Stimulated activated naive CD8-positive, alpha-beta T cell treated with anti-CD3 and anti-CD28 coated beads, Interleukin-15, amount 100 ng/mL, for 72 hours (primary cell): ENCODE measurements around the gene GCNA.

ENCODE experiments used
- ATAC-seq: fragments of 150-1000 bp; cut with Tn5 transposase; 2 replicates; pipeline ENCODE4 v1.10.0; 2021; ENCODE audit warnings: mild to moderate bottlenecking, moderate library complexity
- DNase-seq, 2 donors: peaks; one replicate each; pipeline ENCODE4 v3.0.0; 2021 to 2022
- H3K27ac Mint-ChIP-seq, 2 donors: one replicate each; pipeline ENCODE4 v1.8.0; 2022; ENCODE audit warnings: mild to moderate bottlenecking in 2 of 2, mixed read lengths in 2 of 2, moderate library complexity in 2 of 2
- H3K27me3 Mint-ChIP-seq: one replicate; pipeline ENCODE4 v1.8.0; 2022; ENCODE audit warnings: mixed read lengths
- H3K4me1 Mint-ChIP-seq: one replicate; pipeline ENCODE4 v1.8.0; 2022; ENCODE audit warnings: mild to moderate bottlenecking, mixed read lengths
- H3K4me3 Mint-ChIP-seq, 2 donors: one replicate each; pipeline ENCODE4 v1.8.0; 2022; ENCODE audit warnings: mild to moderate bottlenecking in 2 of 2, mixed read lengths in 2 of 2, moderate library complexity in 1 of 2
- H3K9me3 Mint-ChIP-seq, 2 donors: one replicate each; pipeline ENCODE4 v1.8.0; 2022; ENCODE audit warnings: mixed read lengths in 2 of 2

Gene GCNA, protein sequence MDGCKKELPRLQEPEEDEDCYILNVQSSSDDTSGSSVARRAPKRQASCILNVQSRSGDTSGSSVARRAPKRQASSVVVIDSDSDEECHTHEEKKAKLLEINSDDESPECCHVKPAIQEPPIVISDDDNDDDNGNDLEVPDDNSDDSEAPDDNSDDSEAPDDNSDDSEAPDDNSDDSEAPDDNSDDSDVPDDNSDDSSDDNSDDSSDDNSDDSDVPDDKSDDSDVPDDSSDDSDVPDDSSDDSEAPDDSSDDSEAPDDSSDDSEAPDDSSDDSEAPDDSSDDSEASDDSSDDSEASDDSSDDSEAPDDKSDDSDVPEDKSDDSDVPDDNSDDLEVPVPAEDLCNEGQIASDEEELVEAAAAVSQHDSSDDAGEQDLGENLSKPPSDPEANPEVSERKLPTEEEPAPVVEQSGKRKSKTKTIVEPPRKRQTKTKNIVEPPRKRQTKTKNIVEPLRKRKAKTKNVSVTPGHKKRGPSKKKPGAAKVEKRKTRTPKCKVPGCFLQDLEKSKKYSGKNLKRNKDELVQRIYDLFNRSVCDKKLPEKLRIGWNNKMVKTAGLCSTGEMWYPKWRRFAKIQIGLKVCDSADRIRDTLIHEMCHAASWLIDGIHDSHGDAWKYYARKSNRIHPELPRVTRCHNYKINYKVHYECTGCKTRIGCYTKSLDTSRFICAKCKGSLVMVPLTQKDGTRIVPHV

DNA sequence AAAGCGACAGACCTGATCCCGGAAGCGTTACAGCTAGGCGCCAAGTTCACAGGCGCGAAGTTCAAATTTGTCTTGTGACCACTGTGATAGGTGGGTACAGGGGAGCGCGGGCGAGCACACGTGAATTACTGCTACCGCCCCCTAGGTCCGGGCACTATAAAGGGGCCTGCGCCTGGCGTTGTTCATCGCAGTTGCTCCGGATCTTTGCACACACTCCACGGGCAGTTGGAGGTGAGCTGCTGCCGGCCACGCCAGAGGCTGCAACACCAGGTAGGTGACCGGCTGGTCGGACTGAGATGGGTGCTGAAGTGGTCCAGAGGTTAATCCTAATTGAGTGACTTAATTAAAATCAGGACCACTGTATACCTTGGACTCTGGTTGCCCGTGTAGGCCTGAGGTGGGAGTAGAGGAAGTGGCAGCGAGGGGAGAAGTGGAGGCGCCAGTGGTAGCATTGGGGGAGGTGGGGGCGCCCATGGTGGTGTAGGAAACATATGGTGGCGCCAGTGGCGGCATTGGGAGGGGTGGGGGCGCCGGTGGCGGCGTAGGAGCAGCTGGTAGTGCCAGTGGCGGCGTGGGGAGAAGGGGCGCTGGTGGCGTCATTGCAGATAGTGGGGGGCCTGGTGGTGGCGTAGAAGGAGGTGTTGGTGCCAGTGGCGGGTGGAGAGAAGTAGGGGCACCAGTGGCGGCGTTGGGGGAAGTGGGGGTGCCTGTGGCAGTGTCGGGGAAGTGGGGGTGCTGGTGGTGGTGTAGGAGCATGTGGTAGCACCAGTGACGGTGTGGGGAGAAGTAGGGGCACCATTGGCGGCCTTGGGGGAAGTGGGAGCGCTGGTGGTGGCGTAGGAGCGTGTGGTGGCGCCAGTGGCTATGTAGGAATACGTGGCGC, at the start of gene GCNA:
Gene GCNA (plus strand): TSS at position 185 of the 883 bp plus-strand sequence. CDS start 2,385 bp downstream, outside the sequence.
- Mint-ChIP-seq H3K4me3 (peak within 1 kb of the TSS in 1 of 2 donors; percentile 37), H3K27me3 (no peaks in the 10 kb centered on the region), H3K4me1 (peaks cover 43% of the 10 kb centered on the region), H3K27ac (peak within 1 kb of the TSS; percentile 84 to 96), H3K9me3 (no peaks in the 10 kb centered on the region)
- ATAC-seq (peak; percentile 32), DNase-seq (no peak)

DNA sequence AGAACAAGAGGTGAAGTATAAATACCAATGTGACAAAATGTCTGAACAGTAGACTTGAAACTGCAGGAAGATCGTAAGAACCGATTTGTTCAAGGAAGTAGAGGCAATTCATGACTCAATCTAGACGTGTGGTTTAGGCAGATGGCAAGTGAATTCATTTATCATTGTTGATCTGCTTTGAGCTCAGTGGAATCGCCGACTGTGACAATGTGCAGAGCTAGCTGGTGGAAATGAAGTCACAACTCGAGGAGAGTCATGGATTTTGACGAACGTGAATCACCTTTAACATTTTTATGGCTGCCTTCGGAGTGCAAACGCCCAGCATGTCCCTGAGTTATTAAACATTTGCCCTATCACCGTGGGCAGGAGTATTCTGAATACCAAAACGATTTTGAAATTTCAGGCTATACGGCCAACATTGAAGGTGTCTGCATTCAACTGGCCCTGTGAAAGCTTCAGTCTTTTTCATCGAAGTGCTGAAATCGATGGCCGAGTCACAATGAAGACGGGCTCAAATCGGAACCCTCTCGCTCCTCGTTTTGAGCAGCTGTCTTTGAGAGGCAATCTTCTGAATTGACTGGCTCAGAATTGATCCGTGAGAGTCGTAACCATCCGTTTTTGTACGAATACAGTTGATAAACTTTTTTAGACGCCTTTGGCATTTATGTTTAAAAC, 46.0 kb upstream of the GCNA start:
- H3K27ac Mint-ChIP-seq = peak overlapping the region; percentile 99 to 100
- peak overlapping the region; percentile 94 to 95 for H3K4me3 Mint-ChIP-seq
- ATAC-seq (peak; percentile 71), DNase-seq (peak; percentile 49 to 74)
- no peaks in the 10 kb centered on the region for H3K27me3 Mint-ChIP-seq
- H3K9me3 Mint-ChIP-seq = no peaks in the 10 kb centered on the region
- peaks cover 24% of the 10 kb centered on the region for H3K4me1 Mint-ChIP-seq

DNA sequence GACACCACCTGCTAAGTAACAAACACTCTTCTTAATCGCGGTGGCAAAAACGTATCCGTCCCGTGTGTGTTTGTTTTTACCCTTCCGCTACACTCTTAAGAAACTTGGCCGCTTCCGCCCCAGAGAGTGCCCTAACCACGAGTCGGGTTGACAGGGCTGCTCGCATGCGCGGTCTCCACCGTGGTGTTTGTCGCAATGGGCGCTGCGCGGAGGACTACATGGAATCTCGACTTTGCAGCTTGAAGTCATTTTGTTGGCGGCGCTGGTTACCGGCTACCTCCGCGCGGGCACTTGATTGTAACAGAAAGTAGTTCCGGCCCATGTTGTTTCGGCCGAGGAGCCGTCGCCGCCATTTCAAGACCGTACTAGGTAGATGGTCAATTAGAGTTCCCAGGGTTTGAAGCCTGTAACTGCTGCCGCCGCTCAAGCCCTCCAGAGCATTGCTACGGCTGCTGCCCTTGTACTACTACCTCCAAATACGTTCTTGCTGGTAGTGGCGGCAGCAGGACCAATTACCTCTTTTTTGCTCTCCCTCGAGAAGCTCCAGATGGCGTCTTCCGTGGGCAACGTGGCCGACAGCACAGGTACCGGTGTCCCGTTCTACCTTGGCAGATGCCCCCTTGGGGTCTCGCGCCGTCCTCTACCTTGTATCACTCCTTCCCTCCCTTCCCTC, 45.3 kb upstream of the GCNA start, which contains the start of gene OGT:
Gene OGT (plus strand): TSS at position 352 of the 673 bp plus-strand sequence. CDS start 196 bp downstream, at position 548.
- peak; percentile 89 for ATAC-seq
- peaks cover 24% of the 10 kb centered on the region for H3K4me1 Mint-ChIP-seq
- no peaks in the 10 kb centered on the region for H3K27me3 Mint-ChIP-seq
- no peaks in the 10 kb centered on the region for H3K9me3 Mint-ChIP-seq
- peak; percentile 87 to 95 for DNase-seq
- H3K27ac Mint-ChIP-seq = peak within 1 kb of the TSS; percentile 99 to 100
- peak within 1 kb of the TSS; percentile 94 to 95 for H3K4me3 Mint-ChIP-seq

DNA sequence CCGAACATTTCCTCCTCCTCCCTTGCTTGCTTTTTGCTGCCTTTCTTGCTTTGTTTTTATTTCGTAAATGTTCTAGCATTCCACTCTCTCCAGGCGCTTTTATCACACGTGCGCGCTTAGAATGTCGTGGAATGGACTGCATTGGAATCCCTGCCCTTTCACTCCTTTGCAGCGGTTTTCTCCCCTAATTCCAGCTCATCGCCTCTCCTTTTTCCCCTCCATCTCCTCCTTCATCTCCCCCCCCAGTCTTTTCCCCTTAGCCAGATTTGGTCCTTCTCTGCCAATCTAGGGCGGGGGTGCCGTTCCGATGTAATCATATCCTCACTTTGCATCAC, 44.8 kb upstream of the GCNA start:
- H3K9me3 Mint-ChIP-seq = no peaks in the 10 kb centered on the region
- DNase-seq (no peak), ATAC-seq (no peak)
- H3K27me3 Mint-ChIP-seq = no peaks in the 10 kb centered on the region
- peaks cover 24% of the 10 kb centered on the region for H3K4me1 Mint-ChIP-seq
- H3K27ac Mint-ChIP-seq = peak overlapping the region; percentile 99 to 100
- H3K4me3 Mint-ChIP-seq = peak overlapping the region; percentile 94 to 95

DNA sequence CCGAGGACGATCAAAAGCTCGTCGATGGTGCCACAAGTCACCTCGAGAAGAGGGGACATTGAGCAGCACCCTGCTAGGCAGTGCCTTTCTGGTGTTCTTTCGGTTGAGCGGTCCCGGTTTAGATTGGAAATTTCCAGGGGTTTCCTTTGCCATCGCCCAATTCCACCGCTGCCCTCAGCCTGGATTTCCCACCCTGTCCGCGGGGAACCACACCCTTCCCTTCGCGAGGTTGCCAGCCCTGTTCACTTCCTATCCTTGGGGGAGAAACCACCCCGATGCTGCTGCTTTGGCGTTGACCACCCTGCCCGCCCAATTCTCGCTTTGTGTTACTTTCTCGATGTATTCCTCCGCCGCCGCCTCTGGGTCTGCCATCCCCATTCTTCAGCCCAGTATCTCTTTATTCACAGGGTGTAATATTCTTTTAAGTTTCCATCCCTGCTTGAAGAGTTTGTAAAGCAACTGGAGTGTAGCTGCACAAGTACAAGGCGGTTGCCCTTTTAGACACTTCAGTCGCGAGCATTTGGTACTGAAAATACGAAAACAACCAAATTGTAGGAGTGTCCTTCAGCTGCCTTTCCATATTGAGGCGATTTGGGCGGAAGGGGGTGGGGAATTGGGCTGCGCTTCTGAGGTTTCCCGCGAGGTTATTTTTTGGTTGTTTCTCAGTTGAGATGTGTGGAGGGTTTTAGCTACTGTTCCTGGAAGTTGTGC, 44.2 kb upstream of the GCNA start:
- Mint-ChIP-seq H3K4me1 (peaks cover 24% of the 10 kb centered on the region), H3K27ac (peak overlapping the region; percentile 99 to 100), H3K27me3 (no peaks in the 10 kb centered on the region), H3K9me3 (no peaks in the 10 kb centered on the region), H3K4me3 (peak overlapping the region; percentile 94 to 95)
- DNase-seq = peak; percentile 70 to 76
- peak; percentile 57 for ATAC-seq

DNA sequence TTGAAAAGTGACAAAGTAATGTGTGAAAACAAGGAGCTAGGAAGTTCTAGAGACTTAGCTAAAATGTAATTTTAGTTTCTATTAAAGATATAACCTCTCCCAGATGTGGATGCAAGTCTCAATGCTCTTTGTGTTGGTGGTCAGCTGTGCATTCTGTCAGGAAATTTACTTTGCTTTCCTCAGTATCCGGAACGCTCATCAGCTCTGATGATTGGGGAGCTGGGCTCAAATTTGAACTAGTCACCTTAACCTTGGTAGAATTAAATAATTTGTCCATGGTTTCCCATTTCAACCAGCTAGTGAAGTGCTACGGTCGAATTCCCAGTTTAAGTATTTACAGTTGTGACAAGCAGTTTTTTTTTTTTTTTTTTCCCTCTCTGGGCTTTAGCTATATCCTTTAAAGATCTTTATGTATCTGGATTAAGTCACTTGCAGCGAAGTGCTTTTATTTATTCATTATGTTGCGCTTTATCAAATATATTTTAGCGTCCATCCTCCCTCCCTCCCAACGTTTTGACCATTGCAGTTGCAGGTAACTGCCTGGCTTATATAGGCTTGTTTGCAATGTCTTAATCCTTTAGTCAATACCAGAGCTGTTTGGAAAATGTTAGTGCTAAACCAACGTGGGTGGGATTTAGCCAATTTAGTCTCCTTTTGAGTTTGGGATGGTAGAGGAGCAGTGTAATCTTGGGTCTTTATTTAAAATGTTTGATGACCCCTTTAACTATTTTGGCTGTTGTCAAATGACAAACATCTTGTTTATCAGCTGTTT, 43.3 kb upstream of the GCNA start:
- Mint-ChIP-seq H3K9me3 (no peaks in the 10 kb centered on the region), H3K27me3 (no peaks in the 10 kb centered on the region), H3K4me3 (peak overlapping the region; percentile 94 to 95), H3K4me1 (peaks cover 20% of the 10 kb centered on the region), H3K27ac (peak overlapping the region; percentile 99 to 100)
- no peak for DNase-seq
- ATAC-seq = no peak

DNA sequence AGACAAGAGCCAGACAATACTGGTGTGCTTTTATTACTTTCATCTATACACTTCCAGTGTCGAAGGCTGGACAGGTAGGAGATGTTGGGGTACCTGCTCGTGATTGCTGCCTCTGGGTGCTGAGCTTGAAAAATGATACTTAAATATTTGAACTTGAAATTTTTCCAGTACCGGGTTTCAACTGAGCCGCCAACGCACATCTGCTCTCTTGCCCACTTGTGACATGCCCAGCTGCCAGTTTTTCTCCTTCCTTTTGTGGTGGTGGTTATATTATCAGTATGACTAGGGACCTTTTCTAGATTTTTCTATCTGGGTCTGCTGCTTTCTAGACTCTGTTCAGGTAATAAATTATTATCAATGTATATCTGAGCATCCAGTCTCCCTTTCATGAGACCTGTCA, 42.0 kb upstream of the GCNA start:
- Mint-ChIP-seq H3K4me1 (peaks cover 16% of the 10 kb centered on the region), H3K27ac (peak overlapping the region; percentile 91 to 96), H3K9me3 (no peaks in the 10 kb centered on the region), H3K4me3 (peak overlapping the region; percentile 84 to 91), H3K27me3 (no peaks in the 10 kb centered on the region)
- ATAC-seq (peak; percentile 14), DNase-seq (peak in 1 of 2 donors; percentile 59)

DNA sequence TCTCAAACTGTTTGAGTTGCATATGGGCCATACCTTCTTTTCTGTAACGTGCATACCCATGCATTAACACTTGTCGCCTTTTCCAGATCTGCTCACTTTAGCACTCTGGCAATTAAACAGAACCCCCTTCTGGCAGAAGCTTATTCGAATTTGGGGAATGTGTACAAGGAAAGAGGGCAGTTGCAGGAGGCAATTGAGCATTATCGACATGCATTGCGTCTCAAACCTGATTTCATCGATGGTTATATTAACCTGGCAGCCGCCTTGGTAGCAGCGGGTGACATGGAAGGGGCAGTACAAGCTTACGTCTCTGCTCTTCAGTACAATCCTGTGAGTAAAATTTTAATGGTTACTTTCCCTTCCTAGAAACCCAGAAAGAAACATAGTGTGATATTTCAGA, 40.5 kb upstream of the GCNA start:
- DNase-seq = no peak
- Mint-ChIP-seq H3K27me3 (no peaks in the 10 kb centered on the region), H3K4me3 (peak overlapping the region; percentile 84 to 91), H3K9me3 (no peaks in the 10 kb centered on the region), H3K27ac (peak overlapping the region; percentile 13 to 96), H3K4me1 (peaks cover 22% of the 10 kb centered on the region)
- ATAC-seq = no peak

DNA sequence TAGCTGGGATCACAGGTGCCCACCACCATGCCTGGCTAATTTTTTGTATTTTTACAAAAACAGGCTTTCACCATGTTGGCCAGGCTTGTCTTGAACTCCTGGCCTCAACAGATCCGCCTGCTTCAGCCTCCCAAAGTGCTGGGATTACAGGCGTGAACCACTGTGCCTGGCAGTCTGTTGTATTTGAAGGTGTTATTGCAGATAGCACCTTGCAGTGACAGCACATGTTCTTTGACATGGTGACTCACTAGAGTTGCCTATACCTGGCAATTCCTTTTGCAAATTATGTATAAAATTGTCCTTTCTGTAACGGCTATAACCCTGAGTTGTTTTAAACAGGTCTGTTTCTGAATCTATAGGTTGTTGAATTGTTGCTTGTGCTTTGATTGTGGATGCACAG, 37.4 kb upstream of the GCNA start:
- no peaks in the 10 kb centered on the region for H3K27me3 Mint-ChIP-seq
- DNase-seq = no peak
- H3K27ac Mint-ChIP-seq = peak overlapping the region; percentile 94 to 98
- peak overlapping the region; percentile 73 to 91 for H3K4me3 Mint-ChIP-seq
- peaks cover 36% of the 10 kb centered on the region for H3K4me1 Mint-ChIP-seq
- no peaks in the 10 kb centered on the region for H3K9me3 Mint-ChIP-seq
- ATAC-seq = peak; percentile 32

DNA sequence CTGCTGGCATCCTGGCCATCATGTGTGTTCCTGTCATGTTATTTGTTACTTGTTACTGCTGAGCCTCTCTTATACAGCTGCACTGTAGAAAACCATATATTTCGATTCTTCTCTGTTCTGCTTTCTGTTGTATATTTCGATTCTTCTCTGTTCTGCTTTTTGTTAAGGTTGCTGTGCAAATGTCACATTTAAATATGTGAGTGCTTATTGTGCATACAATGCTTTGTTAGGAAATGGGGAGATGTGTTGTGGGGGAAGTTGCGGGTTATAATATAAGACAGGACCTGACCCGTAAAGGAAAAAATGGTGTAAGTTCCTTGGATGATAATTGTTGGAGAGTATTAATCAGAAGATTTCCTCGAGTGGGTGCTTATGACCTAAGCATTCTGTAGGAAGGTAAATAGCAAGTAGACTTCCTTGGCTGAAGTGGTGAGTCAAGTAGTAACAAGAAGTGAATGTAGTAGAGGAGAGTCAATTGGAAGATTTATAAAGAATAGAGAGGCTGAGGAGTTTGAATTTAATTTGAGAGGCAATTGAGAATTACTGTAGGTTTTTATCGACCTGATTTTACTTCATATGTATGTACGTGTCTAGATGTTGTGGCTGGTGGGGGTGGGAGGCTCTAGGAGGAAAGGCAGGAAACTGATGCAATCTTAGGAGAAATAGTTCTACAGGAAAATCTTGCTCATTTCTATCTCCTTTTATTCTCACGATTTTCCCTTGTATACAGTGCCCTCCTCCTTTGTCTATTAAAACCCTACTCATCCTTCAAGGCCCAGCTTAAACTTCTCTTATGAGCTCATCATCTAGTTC, 36.8 kb upstream of the GCNA start:
- Mint-ChIP-seq H3K4me3 (peak overlapping the region; percentile 73 to 91), H3K9me3 (no peaks in the 10 kb centered on the region), H3K27me3 (no peaks in the 10 kb centered on the region), H3K4me1 (peaks cover 42% of the 10 kb centered on the region), H3K27ac (peak overlapping the region; percentile 94 to 98)
- DNase-seq (peak in 1 of 2 donors; percentile 21), ATAC-seq (peak; percentile 65)

DNA sequence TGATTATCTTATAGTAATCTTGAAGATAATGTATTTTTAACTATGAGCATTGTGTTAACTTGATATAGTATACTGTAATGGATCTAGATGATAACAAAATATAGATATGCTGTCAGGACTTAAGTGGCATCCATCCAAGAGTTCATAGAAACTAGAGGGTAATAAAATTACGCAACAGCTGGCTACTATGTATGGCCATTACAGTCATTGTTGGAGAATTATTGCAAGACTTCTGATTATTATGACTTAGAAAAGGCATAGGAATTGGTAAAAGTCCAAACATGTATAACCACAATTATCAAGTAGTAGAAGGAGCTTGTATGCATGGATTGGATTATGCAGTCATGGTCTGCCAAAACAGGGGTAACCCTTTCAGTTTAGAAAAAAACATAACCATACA, 35.8 kb upstream of the GCNA start:
- peaks cover 49% of the 10 kb centered on the region for H3K4me1 Mint-ChIP-seq
- no peaks in the 10 kb centered on the region for H3K27me3 Mint-ChIP-seq
- peak overlapping the region; percentile 94 to 98 for H3K27ac Mint-ChIP-seq
- ATAC-seq (no peak), DNase-seq (no peak)
- peak overlapping the region; percentile 81 to 91 for H3K4me3 Mint-ChIP-seq
- H3K9me3 Mint-ChIP-seq = no peaks in the 10 kb centered on the region

DNA sequence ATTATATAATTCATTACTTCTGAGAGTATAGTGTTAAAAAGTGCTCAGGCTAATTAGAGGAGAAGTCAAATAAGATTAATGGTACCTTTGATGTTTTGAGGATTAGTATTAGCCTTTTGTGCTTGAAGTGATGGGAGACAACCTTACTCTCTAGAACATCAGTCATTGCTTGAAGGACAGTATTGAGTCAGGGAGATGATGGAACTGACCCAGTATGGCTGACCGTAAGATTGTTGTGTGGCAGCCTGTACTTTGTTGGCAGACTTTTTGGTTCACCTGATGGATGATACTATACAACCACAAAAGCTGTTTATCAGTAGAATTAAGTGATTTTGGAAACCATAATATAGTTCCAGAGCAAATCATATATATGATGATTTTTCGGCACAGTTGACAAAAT, 35.4 kb upstream of the GCNA start:
- H3K27ac Mint-ChIP-seq = peak overlapping the region; percentile 94 to 98
- DNase-seq (no peak), ATAC-seq (peak; percentile 51)
- H3K27me3 Mint-ChIP-seq = no peaks in the 10 kb centered on the region
- H3K9me3 Mint-ChIP-seq = no peaks in the 10 kb centered on the region
- peak overlapping the region; percentile 81 to 91 for H3K4me3 Mint-ChIP-seq
- peaks cover 49% of the 10 kb centered on the region for H3K4me1 Mint-ChIP-seq

DNA sequence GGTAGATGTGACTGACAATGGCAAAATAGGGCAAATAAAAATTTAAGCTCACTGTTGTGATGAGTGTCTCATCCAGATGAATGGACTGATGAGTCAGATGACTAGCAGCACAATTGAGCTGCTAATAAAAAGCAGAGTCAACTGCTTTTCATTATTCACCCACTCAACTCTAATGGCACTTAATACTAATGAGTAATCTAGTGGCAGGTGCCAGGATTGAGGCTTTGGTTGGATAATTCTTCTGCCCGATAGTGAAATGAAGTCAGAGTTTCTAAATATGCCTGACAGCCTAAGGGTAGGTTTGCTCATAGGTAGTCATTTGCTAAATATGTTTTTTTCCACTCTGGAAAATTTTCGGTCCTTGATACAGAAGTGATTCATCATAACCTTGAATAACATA, 34.9 kb upstream of the GCNA start:
- ATAC-seq (peak; percentile 63), DNase-seq (no peak)
- Mint-ChIP-seq H3K27ac (peak overlapping the region; percentile 93 to 98), H3K9me3 (no peaks in the 10 kb centered on the region), H3K27me3 (no peaks in the 10 kb centered on the region), H3K4me3 (peak overlapping the region; percentile 81 to 91), H3K4me1 (peaks cover 52% of the 10 kb centered on the region)
